Urothelium cell line (cell line): ENCODE measurements around the gene ANKLE2.

Experiments used
- DNase-seq: peaks from one replicate; pipeline ENCODE4 v3.0.0; 2011; ENCODE audit warnings: low spot score, mixed read lengths
- FAIRE-seq: peaks from 2 replicates; lab custom pipeline; 2011; peaks lifted over from hg19 to GRCh38; lab: Jason Lieb, UNC

ANKLE2 gene

DNA sequence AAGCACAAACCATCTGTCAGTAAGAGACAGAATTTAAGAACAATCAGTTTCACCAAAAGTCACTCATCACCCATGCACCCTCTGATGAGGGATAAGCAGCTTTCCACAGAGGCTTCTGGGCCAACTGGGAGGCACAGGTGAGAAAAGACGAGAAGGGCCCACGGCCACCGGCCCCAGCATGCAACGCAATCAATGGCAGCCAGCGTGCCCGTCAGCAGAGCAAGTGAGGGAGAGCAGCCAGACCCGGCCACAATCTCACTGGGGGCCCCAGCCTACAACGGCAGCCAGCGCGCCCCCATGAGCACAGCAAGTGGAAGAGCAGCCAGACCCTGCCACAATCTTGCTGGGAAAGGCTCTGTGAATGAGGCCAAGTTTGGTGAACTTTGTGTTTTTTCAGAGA lies 13.3 kb downstream of the ANKLE2 start:
- DNase-seq, result no peak
- no peak for FAIRE-seq

DNA sequence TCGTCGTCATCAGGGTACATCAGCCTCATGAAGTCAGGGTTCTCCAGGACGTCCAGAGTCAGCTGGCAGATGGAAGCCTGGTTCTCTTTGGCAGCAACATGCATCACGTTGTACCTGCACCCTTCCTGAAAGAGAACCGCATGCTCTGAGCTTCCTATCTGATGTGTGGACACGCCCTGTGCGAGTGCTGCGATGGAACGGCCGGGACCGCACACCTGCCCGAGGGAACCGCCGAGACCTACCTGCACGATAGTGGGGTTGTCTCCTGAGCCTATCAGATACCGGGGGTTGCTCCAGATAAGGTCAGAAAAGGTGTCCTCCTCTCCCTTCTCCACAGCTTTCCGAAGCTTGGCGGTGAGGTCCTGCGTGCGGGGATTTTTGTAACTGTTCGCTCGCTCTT lies 13.7 kb downstream of the ANKLE2 start:
- no peak for DNase-seq
- FAIRE-seq, result no peak

DNA sequence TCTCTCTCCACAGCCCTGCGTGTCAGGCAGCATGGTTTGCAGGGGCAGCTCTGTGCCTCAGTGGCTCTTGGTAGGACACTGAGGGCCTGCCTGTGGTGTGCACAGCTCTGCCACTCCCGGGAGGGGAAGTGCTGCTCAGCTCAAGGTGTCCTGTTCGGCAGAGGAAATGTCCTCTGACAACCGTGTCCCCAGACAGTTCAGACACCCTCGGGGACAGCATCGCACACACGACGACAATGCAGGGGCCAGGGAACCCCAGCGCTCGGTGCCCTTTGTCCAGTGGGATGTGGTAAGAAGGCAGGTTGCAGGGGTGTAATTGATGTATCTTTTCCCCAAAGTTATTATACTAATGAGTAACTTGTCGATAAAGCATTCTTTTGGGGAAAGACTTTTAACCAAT lies 14.2 kb downstream of the ANKLE2 start:
- no peak for DNase-seq
- no peak for FAIRE-seq

DNA sequence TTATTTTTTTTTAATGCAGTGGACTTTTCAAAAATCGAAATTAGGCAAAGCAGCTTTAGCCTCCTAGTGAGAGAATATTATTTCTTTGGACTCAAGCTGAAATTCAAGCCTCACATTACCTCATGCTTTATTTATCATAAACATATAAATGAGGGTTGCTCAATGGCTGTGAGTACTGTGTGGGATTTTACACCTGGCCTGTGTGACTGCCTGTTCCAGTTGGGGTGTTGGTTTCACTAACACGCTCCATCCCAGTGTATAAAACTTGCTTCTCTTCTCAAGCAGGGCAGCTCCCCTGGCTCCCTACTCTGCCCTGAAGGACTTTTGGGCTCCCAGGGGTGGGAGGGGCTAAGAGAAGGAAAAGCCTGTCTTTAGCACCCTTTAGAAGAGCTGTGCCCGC lies 15.0 kb downstream of the ANKLE2 start:
- no peak for FAIRE-seq

DNA sequence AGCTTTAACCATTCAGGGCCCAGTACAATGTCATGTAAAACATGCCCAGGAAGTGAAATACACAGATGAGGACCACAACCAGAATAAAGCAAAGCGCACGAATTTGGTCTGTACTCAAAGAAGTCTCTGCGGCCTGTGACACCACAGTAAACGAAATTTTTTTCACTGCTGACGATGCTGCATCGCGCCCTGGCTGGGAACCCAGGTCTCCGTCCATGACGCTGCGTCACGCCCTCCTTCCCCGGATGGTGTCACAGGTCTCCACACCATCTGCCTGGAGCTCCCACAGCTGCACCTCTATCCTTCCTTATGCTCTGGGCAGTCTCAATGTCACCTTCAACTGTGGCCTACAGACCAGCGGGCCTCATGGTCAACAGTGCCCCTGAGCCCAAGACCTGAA lies 17.8 kb downstream of the ANKLE2 start:
- peak; percentile 42 for FAIRE-seq
- DNase-seq, result no peak

More for the DNA sequence above, 15.0 kb downstream of the ANKLE2 start:
- no peak for DNase-seq

DNA sequence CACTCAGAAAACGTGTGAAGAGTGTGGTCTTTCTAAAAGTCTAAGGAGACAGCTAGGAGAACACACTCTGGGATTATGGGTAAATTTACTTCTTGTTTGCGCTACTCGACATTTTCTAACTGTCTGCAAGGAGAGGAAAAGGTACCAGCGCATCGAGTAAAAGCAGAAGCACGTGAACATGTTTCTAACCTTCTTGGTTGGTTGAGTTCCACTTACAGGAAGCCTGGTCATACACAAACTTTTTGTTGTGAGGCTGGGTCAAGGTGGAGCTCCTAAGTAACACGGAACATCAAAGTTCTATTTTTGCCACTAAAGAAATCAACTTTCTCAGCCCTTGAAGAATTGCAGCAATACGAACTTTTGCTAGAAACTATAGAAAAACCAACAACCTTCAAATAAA lies 20.0 kb downstream of the ANKLE2 start:
- DNase-seq, result no peak
- no peak for FAIRE-seq

DNA sequence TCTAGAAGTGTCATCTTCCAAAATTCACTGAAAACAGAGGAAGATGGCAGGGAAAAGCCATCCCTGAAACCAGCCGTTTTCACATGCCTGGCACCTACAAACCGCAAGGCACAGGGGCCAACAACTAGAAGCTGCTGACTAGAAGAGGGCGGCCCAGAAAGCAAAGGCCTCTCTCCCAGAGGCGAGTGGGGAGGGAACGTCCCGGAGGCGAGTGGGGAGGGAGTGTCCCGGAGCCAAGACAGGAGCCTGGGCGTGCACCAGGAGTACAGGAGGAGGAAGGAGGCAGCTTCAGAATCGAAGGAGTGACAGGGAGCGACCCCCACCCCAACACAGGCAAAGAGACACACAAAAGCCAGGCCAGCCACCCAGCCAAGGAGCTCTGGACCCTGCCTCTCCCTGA lies 21.0 kb downstream of the ANKLE2 start:
- DNase-seq, result no peak
- no peak for FAIRE-seq

DNA sequence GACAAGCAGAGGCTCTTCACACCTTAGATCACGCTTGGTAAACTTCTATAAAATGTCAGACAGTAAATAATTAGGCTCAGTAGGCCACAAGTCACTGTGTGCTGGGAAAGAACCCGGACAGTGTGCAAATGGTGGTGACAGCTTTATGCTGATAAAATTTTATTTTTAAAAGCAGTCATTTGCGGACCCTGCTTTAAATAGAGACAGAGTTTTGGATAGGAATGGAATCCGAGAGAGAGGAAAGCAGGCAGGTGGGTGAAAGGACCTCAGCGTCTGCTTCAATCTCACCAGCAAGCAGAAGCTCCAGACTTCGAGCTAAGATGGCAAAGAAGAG lies 21.4 kb downstream of the ANKLE2 start:
- no peak for DNase-seq
- no peak for FAIRE-seq

DNA sequence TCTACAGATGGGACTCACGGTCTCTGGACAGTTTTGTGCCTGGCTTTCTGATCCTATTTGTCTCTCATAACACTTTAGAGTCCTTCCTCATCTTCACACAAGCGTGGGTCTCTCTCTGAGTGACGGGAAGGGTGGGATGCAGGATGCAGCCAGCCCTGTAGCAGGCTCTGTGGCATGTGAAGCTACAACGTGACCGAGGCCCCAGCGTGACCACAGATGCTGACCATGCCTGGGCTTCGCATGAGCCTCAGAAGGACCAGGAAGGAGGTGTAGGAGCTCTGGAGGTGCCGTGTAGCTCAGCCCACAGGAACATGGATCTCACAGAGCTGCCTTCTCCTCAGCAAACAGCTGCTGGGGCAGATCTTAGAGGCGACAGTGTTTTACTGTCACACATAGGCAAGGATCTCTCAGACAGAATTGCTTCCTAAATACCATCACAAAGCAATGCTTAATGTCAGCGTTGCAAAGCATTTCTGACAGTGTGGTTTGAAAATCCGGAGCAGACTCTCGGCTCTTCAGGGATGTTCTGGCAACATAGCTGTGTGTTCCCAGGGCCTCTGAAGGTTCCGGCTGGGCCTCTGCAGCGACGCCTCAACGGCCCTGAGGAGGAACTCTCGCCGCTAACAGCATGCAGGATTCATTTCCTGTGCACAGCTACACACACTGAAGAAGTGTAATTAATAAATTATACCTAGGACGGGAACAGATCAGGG lies 21.9 kb downstream of the ANKLE2 start:
- FAIRE-seq, result no peak
- DNase-seq, result no peak

DNA sequence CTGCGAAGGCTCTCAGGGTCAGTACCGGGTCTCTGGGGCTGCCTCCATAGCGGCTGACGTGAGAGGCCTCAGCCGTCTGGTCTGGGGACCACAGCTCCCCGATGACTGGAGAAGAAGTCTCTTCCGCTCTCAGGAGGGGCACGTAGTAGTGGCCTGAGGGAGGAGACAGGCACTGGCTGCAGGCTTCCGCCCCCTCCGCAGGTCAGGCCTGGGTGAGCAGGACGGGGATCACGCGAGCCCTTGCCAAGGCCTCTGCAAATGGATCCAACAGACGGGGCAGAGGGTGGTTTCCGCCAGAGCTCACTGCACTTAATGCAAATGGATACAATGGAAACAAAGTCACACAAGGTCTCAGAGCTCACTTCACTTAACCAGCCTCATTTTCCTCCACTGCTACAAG lies 24.7 kb downstream of the ANKLE2 start:
- FAIRE-seq (no peak), DNase-seq (no peak)

DNA sequence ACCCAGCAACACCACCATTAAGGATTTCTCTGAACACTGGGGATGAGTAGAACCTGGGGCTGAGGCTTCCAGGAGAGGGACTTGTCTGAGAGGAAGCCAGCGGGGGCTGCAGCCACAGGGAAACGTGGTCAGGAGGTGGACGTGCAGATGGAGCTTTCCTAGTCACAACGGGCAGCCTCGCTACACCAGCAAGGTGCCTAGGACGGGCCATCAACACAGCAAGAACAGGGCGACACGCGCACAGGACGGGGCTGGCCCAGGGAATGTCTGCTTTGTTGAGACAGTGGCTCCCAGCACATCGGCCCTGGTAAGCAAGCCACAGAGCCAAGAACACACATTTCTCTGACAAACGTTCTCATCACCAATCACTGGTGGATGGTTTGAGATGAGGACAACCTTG lies 25.3 kb downstream of the ANKLE2 start:
- no peak for DNase-seq
- no peak for FAIRE-seq

DNA sequence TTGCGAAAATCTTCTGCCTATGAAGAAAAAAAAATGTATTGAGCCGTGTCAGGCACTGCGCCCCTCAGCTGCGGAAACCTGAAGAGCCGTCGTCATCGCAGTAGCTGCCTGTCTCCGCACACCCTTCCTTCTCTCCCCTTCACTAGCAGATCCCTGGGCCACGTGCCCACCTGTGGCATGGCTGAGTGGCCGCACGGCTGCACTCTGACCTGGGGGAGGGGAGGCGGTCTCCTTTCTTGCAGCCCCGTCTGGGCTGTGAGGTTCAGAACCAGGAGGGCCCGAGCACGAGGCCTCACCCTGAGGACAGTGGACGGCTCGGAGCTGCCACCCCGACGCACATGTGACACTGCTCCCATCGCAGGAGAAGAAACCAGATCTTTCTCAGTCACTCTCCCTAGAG lies 26.1 kb downstream of the ANKLE2 start:
- no peak for DNase-seq
- no peak for FAIRE-seq

DNA sequence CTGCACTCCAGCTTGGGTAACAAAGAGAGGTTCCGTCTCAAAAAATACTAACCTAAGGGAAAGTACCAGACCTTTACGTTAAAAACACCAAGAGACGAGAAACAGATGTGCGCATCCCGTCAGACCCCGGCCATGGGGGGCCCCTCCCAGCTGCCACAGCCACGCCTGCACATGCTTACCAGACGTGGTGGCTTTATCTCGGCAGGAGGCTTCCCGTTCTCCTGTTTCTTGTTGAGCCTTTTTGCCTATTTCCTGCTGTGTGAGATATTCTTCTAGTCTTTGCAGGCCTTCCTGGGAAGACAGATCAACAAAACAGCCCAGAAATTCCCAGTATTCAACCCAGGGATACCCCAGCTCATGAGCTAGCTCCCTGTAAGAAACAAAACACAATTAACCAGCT lies 27.4 kb downstream of the ANKLE2 start:
- FAIRE-seq (no peak), DNase-seq (no peak)

DNA sequence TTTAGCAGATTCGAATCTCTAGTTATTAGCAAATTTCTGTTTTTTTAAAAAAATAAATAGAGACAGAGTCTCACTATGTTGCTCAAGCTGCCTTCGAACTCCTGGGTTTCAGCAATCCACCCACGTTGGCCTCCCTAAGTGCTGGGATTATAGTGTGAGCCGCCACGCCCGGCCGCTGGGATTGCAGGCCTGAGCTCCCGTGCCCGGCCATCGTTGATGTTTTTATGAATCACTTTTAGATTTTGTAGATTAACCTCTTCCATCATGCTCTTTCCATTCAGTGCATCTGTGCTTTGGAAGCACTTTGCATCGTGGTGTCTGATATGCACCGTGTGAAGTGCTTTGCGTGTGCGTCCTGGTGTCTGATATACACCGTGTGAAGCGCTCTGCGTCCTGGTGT lies 30.1 kb downstream of the ANKLE2 start:
- FAIRE-seq (no peak), DNase-seq (no peak)

DNA sequence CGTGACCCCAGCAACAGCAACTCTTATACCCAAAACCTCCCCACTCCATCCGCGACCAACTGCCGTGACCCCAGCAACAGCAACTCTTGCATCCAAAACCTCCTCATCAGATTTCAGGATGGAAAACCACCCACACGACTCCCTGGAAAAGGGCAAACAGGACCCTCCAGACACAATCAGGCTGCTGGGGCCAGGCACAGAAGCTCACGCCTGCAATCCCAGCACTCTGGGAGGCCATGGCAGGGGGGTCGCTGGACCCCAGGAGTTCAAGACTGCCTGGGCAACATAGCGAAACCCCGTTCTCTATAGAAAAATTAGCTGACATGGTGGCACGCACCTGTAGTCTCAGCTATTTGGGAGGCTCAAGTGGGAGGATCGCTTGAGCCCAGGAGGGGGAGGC lies 31.3 kb downstream of the ANKLE2 start:
- no peak for FAIRE-seq
- DNase-seq, result no peak

DNA sequence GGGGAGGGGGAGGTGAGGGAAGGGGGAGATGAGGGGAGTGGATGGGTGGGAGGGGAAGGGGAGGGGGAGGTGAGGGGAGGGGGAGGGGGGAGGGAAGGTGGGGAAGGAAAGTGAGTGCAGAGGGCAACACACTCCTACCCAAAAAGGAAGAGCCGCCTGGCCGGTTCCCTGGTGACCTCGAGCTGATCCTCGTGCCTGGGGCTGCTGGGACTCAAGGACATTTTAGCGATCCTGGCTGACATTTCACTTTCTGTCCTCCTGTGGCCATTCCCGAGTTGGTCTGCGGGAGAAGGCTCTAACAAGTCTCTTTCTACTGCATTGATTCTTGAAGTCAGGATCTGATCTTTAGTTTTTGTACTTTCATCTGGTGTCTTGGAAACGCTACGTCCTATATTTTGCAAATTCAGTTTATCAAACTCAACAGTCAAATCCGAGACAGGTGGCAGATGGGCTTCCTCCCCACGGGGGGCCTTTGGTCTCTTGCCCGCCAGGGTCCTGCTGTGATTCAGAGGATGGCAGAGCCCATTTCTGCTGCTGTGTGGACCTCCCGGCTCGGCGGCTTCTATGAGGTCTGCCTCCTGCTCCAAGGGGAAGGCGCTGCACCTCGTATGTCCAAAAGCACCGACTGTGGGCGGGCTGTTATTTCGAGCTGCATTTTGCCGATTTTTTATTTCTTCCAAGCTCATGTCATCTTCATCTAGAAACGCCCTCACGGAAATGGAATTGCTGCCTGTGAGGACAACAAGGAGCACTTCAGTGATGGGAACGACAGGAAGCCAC lies 31.9 kb downstream of the ANKLE2 start:
- peak; percentile 38 for DNase-seq
- no peak for FAIRE-seq

DNA sequence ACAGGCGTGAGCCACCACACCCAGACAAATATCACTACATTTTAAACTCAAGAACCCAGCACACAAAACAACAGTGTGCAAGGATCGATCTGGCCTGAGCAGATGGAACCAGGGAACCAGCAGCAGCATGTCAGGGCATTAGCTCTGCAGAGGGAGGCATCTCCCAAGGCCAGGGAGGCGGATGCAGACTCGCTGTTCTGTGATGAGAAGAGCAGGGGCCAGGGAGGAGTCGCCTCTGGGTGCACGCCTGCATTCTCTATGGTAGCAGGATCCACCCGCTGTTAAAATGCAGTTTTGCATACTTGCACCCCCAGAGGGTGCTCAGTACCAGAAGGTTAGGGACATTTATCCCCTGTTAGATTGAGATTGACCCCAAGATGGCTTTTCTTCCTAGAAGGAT lies 33.1 kb downstream of the ANKLE2 start:
- DNase-seq (no peak), FAIRE-seq (no peak)

DNA sequence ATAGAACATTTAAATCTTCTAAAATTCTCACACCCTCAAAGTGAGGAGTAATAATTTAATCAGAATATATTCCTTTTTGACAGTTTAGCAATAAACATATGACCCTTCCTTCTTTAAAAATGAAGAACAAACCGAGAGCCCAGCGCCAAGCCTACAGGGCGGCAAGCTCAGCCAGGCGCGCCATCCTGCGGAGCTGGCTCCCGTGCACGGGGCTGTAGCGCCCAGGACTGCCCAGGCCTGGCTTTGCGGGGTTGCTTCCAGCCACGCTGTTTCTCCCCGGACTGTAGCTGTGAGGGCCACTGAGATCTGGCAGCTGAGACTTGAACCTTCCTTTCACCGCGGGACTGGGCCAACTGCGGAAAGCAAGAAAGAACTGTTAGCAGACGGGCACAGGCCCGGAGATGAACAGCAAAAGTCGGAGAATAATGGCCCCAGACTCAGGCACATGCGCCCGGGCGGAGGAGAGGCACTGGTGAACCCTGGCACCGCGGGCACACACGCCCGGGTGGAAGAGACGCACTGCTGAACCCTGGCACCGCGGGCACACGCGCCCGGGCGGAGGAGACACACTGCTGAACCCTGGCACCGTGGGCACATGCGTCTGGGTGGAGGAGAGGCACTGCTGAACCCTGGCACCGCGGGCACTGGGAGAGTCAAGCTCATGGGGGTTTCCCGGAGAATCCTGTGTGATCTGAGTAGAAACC lies 34.4 kb downstream of the ANKLE2 start:
- FAIRE-seq (no peak), DNase-seq (no peak)

DNA sequence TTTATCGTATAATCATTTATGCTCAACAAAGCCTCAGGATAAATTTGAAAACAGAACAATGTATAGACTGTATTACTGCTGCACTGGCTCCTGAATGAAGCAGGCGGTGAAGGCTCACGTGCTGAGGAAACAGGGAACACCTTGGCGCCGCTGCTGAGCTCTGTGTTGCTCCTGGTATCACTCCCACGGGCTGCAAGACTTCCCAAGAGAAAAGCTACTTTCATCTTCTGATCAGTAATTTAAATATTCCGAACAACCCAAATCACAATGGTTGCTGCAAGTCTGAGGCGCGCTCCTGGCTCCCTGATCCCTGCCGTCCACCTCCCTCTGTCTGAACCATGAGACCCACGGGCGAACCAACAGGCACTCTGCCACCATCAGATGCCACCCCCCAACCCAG lies 35.2 kb downstream of the ANKLE2 start:
- DNase-seq (no peak), FAIRE-seq (no peak)

DNA sequence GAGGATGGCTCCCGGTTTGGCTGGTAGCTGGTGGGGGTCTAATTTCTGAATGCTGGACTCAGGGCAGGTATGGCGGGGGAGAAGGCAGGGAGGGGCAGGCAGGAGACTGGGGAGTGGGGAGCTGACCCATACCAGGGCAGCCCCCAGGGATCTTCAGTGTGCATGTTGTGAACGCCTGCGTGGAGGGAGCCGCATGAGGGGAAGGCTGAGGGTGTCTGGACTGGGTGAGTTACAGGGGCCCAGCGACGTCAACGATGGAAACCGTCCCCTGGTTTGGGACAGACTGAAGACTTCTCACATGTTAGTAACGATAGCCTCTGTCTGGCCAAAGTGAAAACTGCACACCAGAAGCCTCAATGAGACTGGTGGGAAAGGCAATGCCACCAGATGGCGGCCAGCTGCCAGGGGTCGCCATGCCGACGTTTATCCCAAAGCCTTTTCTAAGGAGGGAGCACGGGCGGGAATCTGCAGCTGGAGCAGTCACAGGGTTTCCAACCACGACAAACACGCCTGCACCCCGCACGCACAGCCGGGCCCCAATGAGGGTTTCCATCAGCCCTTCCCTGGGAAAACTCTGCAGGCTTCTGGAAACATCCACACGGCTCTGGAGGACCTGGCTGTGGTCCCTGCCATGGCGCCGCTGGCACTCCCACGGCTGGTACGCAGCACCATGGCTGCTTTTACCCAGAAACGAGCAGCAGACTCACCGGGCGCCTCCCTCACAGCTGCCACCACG lies 37.0 kb downstream of the ANKLE2 start:
- DNase-seq (no peak), FAIRE-seq (no peak)

DNA sequence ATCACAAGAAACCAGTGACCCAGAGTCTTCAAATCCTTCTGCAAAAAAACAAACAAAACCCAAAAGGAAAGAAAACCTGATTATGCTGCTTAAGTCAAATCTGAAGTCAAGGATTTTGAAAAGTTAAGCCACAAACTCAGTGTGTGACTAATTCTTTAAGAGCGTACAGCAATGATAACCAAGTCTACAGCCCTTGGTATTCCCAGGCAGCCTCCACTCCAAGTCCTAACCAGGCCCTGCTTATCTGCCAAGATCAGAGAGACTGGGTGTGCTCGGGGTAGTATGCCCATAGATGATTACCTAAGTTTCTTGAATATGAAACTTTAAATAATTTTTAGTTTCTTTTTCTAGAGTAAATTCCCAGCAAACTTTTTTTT lies 37.9 kb downstream of the ANKLE2 start:
- FAIRE-seq (no peak), DNase-seq (no peak)
